ENCODE data around the gene DMWD. TPM values are rescaled to one million over a fixed set of nuclear protein-coding genes. Genes with fewer than 3 reads are reported as not detected.
A peak's percentile ranks its signal among the peaks of the same experiment; 100 is the strongest.

Gene DMWD
- total and polyA plus RNA-seq, 2 of the 13 experiments (the other 11 are each of a cell fraction or from before 2014, with no cell fraction given), result 10.3 to 14.9 TPM

- TF ChIP-seq, protein P1, sequence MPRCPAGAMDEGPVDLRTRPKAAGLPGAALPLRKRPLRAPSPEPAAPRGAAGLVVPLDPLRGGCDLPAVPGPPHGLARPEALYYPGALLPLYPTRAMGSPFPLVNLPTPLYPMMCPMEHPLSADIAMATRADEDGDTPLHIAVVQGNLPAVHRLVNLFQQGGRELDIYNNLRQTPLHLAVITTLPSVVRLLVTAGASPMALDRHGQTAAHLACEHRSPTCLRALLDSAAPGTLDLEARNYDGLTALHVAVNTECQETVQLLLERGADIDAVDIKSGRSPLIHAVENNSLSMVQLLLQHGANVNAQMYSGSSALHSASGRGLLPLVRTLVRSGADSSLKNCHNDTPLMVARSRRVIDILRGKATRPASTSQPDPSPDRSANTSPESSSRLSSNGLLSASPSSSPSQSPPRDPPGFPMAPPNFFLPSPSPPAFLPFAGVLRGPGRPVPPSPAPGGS (CRISPR knock-in tag; IDR thresholded peaks at IDR 0.05), result peak; percentile 75
- TF ChIP-seq ZNF850 (CRISPR knock-in tag; conservative IDR thresholded peaks at IDR 0.05), result no peak; the same call in 1 of the 2 replicates
- no peak for TF ChIP-seq ZNF775 (CRISPR knock-in tag; IDR thresholded peaks at IDR 0.05; ENCODE audit: borderline replicate concordance)
- TF ChIP-seq, protein P2, sequence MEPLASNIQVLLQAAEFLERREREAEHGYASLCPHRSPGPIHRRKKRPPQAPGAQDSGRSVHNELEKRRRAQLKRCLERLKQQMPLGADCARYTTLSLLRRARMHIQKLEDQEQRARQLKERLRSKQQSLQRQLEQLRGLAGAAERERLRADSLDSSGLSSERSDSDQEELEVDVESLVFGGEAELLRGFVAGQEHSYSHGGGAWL (CRISPR knock-in tag; IDR thresholded peaks at IDR 0.05), result peak; percentile 52; the same call in 1 of the 2 replicates
- TF ChIP-seq, protein P3, sequence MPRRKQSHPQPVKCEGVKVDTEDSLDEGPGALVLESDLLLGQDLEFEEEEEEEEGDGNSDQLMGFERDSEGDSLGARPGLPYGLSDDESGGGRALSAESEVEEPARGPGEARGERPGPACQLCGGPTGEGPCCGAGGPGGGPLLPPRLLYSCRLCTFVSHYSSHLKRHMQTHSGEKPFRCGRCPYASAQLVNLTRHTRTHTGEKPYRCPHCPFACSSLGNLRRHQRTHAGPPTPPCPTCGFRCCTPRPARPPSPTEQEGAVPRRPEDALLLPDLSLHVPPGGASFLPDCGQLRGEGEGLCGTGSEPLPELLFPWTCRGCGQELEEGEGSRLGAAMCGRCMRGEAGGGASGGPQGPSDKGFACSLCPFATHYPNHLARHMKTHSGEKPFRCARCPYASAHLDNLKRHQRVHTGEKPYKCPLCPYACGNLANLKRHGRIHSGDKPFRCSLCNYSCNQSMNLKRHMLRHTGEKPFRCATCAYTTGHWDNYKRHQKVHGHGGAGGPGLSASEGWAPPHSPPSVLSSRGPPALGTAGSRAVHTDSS (CRISPR knock-in tag; conservative IDR thresholded peaks at IDR 0.05), result no peak
- no peak for TF ChIP-seq ELF4 (CRISPR knock-in tag; IDR thresholded peaks at IDR 0.05; ENCODE audit: borderline replicate concordance)
- TF ChIP-seq, protein P4, sequence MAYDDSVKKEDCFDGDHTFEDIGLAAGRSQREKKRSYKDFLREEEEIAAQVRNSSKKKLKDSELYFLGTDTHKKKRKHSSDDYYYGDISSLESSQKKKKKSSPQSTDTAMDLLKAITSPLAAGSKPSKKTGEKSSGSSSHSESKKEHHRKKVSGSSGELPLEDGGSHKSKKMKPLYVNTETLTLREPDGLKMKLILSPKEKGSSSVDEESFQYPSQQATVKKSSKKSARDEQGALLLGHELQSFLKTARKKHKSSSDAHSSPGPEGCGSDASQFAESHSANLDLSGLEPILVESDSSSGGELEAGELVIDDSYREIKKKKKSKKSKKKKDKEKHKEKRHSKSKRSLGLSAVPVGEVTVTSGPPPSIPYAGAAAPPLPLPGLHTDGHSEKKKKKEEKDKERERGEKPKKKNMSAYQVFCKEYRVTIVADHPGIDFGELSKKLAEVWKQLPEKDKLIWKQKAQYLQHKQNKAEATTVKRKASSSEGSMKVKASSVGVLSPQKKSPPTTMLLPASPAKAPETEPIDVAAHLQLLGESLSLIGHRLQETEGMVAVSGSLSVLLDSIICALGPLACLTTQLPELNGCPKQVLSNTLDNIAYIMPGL (CRISPR knock-in tag; IDR thresholded peaks at IDR 0.05; ENCODE audit: borderline replicate concordance in 1 of 2, low read depth in 1 of 2), result peak; percentile 52 to 80; a peak in 3 of 4 replicates
- peak; percentile 29 for TF ChIP-seq ZNF256 (CRISPR knock-in tag; conservative IDR thresholded peaks at IDR 0.05)
- TF ChIP-seq SNRNP70 (IDR thresholded peaks at IDR 0.05; ENCODE audit: low read depth, low read length), result 0 out of 2 replicates have a peak, but pooled peaks have one; percentile 55
- no peak; the same call in 1 of the 2 replicates for TF ChIP-seq ZBTB25 (CRISPR knock-in tag; IDR thresholded peaks at IDR 0.05)
- no peak for TF ChIP-seq ZNF724P (CRISPR knock-in tag; IDR thresholded peaks at IDR 0.05; ENCODE audit: borderline replicate concordance)
- peak; percentile 75; the same call in 1 of the 2 replicates for TF ChIP-seq TMF1 (CRISPR knock-in tag; IDR thresholded peaks at IDR 0.05; ENCODE audit: low read depth)
- peak; percentile 94 for TF ChIP-seq RBFOX2 (IDR thresholded peaks at IDR 0.05; ENCODE audit: low read depth, low read length)
- peak; percentile 77 for TF ChIP-seq HNRNPLL (IDR thresholded peaks at IDR 0.05; ENCODE audit: low read depth, low read length, poor library complexity, severe bottlenecking)
- TF ChIP-seq, protein P5, sequence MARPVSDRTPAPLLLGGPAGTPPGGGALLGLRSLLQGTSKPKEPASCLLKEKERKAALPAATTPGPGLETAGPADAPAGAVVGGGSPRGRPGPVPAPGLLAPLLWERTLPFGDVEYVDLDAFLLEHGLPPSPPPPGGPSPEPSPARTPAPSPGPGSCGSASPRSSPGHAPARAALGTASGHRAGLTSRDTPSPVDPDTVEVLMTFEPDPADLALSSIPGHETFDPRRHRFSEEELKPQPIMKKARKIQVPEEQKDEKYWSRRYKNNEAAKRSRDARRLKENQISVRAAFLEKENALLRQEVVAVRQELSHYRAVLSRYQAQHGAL (CRISPR knock-in tag; IDR thresholded peaks at IDR 0.05; ENCODE audit: not compliant biosample characterization), result no peak
- no peak for TF ChIP-seq ZNF484 (CRISPR knock-in tag; IDR thresholded peaks at IDR 0.05; ENCODE audit: borderline replicate concordance, low read depth)
- TF ChIP-seq TBP (CRISPR knock-in tag; IDR thresholded peaks at IDR 0.05), result no peak
- peak; percentile 75; the same call in 1 of the 2 replicates for TF ChIP-seq NRL (CRISPR knock-in tag; IDR thresholded peaks at IDR 0.05; ENCODE audit: borderline replicate concordance)
- TF ChIP-seq SAFB2 (CRISPR knock-in tag; IDR thresholded peaks at IDR 0.05; ENCODE audit: borderline replicate concordance, low read depth), result peak; percentile 90; the same call in 1 of the 2 replicates
- peak; percentile 85; the same call in 1 of the 2 replicates for TF ChIP-seq ERF (CRISPR knock-in tag; IDR thresholded peaks at IDR 0.05)
These were observed 22.2 kb downstream of the DMWD start (continued) for GRCh38 chr19:45770192-45771101.
